IMR-90 (cell line): ENCODE results near the gene KBTBD4. TPM values are rescaled to one million over a fixed set of nuclear protein-coding genes. Genes with fewer than 3 reads are reported as not detected.

ENCODE experiments used
- ATAC-seq: fragments of 200-7000 bp; cut with Tn5 transposase; 2 replicates; pipeline ENCODE4 v1.9.1; 2020; ENCODE audit warnings: low read depth, mild to moderate bottlenecking, moderate library complexity
- BruUV-seq: library from RNA; stranded (reverse); fragments of 400-500 nt; replicated peaks from 2 replicates; lab custom pipeline; 2021; lab: Mats Ljungman, UMichigan
- CTCF ChIA-PET: fragments of 300-600 bp; formaldehyde crosslinking; extraction: SDS; loops from one replicate; lab custom pipeline; 2021; ENCODE audit warnings: antibody characterized with exemption; lab: Yijun Ruan, JAX
- POLR2A ChIA-PET: fragments of 300-600 bp; sonication (Branson Sonifier 250); formaldehyde crosslinking; loops from one replicate; lab custom pipeline; 2022; ENCODE audit warnings: antibody characterized with exemption; ENCODE audit not compliant: unreplicated experiment; lab: Charles Lee
- DNase-seq: peaks from one replicate; pipeline ENCODE4 v3.0.0; 2013
- H2AFZ ChIP-seq: replicated peaks from 2 replicates; pipeline ENCODE3; 2013; ENCODE audit warnings: low read length, mild to moderate bottlenecking; ENCODE audit not compliant: poor library complexity
- H2AK5ac ChIP-seq: 2 replicates; pipeline ENCODE4 v1.6.1; 2013; ENCODE audit warnings: low read depth, low read length, inconsistent platforms
- H2AK9ac ChIP-seq: replicated peaks from 2 replicates; pipeline ENCODE3; 2013; ENCODE audit warnings: mild to moderate bottlenecking, low read depth, low read length, moderate library complexity; ENCODE audit not compliant: poor library complexity
- H2BK120ac ChIP-seq: 2 replicates; pipeline ENCODE4 v1.6.1; 2013; ENCODE audit warnings: low read depth, low read length, inconsistent platforms
- H2BK15ac ChIP-seq: 3 replicates; pipeline ENCODE4 v1.6.1; 2013; ENCODE audit warnings: low read depth, low read length, inconsistent platforms
- H2BK20ac ChIP-seq: 2 replicates; pipeline ENCODE4 v1.6.1; 2013; ENCODE audit warnings: low read depth, mild to moderate bottlenecking, inconsistent platforms, low read length, moderate library complexity
- H2BK5ac ChIP-seq: 2 replicates; pipeline ENCODE4 v1.6.1; 2013; ENCODE audit warnings: mild to moderate bottlenecking, low read depth, low read length, inconsistent platforms; ENCODE audit not compliant: poor library complexity, severe bottlenecking
- H3K14ac ChIP-seq: replicated peaks from 2 replicates; pipeline ENCODE4 v1.6.1; 2013; ENCODE audit warnings: low read depth, low read length, inconsistent platforms
- H3K18ac ChIP-seq: 2 replicates; pipeline ENCODE4 v1.6.1; 2013; ENCODE audit warnings: low read depth, low read length, control low read depth
- H3K23ac ChIP-seq: 2 replicates; pipeline ENCODE4 v1.6.1; 2013; ENCODE audit warnings: low read depth, low read length, inconsistent platforms
- H3K27ac ChIP-seq: 2 replicates; pipeline ENCODE4 v1.5.1; 2013; ENCODE audit warnings: mild to moderate bottlenecking, control low read depth, low read length; ENCODE audit not compliant: insufficient read depth
- H3K27me3 ChIP-seq: 2 replicates; pipeline ENCODE4 v1.6.1; 2013; ENCODE audit warnings: low read length; ENCODE audit not compliant: control insufficient read depth, insufficient read depth
- H3K36me3 ChIP-seq: 2 replicates; pipeline ENCODE4 v1.6.1; 2013; ENCODE audit warnings: low read length, mixed read lengths; ENCODE audit not compliant: control insufficient read depth, insufficient read depth
- H3K4ac ChIP-seq: 2 replicates; pipeline ENCODE4 v1.6.1; 2013; ENCODE audit warnings: low read depth, low read length, inconsistent platforms
- H3K4me1 ChIP-seq: 2 replicates; pipeline ENCODE4 v1.6.1; 2013; ENCODE audit warnings: low read length, mixed read lengths; ENCODE audit not compliant: control insufficient read depth, insufficient read depth
- H3K4me2 ChIP-seq: 2 replicates; pipeline ENCODE4 v1.6.1; 2013; ENCODE audit warnings: low read depth, mild to moderate bottlenecking, control low read depth, low read length, moderate library complexity
- H3K4me3 ChIP-seq: 2 replicates; pipeline ENCODE4 v1.5.1; 2013; ENCODE audit warnings: low read depth, mild to moderate bottlenecking, control low read depth, low read length, moderate library complexity; ENCODE audit not compliant: insufficient read depth
- H3K56ac ChIP-seq: 2 replicates; pipeline ENCODE4 v1.6.1; 2013; ENCODE audit warnings: low read length, inconsistent platforms; ENCODE audit not compliant: insufficient read depth; ENCODE audit errors: extremely low read depth
- H3K79me1 ChIP-seq, 2 experiments: 2 replicates each; pipeline ENCODE4 v1.6.1; 2013; ENCODE audit warnings: low read length in 2 of 2, inconsistent platforms in 1 of 2, low read depth in 1 of 2
- H3K9ac ChIP-seq: 2 replicates; pipeline ENCODE4 v1.6.1; 2013; ENCODE audit warnings: low read depth, low read length, control low read depth
- H3K9me1 ChIP-seq: 2 replicates; pipeline ENCODE4 v1.6.1; 2013; ENCODE audit warnings: low read length, inconsistent platforms; ENCODE audit not compliant: insufficient read depth
- H3K9me3 ChIP-seq: 2 replicates; pipeline ENCODE4 v1.6.1; 2013; ENCODE audit warnings: low read length; ENCODE audit not compliant: control insufficient read depth, insufficient read depth
- H4K20me1 ChIP-seq: 2 replicates; pipeline ENCODE4 v1.6.1; 2013; ENCODE audit warnings: low read length, inconsistent platforms; ENCODE audit not compliant: insufficient read depth
- H4K5ac ChIP-seq: 2 replicates; pipeline ENCODE4 v1.6.1; 2013; ENCODE audit warnings: mild to moderate bottlenecking, low read depth, low read length, control low read depth
- H4K8ac ChIP-seq, 2 experiments: 2 replicates each; pipeline ENCODE4 v1.6.1; 2013; ENCODE audit warnings: low read depth in 2 of 2, low read length in 2 of 2, control low read depth in 1 of 2, inconsistent platforms in 1 of 2
- H4K91ac ChIP-seq: 2 replicates; pipeline ENCODE4 v1.6.1; 2013; ENCODE audit warnings: low read depth, low read length, inconsistent platforms; ENCODE audit not compliant: insufficient read depth
- CHD1 ChIP-seq: IDR thresholded peaks from 2 replicates; pipeline ENCODE4 v1.6.1; 2012; ENCODE audit warnings: low read depth, low read length, improper control_type of control experiment
- FOS ChIP-seq: fragments of 150-350 bp; IDR thresholded peaks from 2 replicates; pipeline ENCODE4 v1.6.1; 2016; ENCODE audit warnings: low read depth, low read length
- MAFK ChIP-seq: IDR thresholded peaks from 2 replicates; pipeline ENCODE4 v1.6.1; 2012; ENCODE audit warnings: low read depth, low read length, improper control_type of control experiment
- MAZ ChIP-seq: IDR thresholded peaks from 2 replicates; pipeline ENCODE4 v1.6.1; 2012; ENCODE audit warnings: low read depth, mild to moderate bottlenecking, low read length, improper control_type of control experiment, moderate library complexity, borderline replicate concordance
- POLR2A ChIP-seq: IDR thresholded peaks from 2 replicates; pipeline ENCODE4 v1.6.1; 2012; ENCODE audit warnings: mild to moderate bottlenecking, low read depth, low read length
- RCOR1 ChIP-seq: IDR thresholded peaks from 2 replicates; pipeline ENCODE4 v1.6.1; 2012; ENCODE audit warnings: mild to moderate bottlenecking, low read length, improper control_type of control experiment; ENCODE audit not compliant: insufficient replicate concordance
- SMC3 ChIP-seq: fragments of 150-350 bp; IDR thresholded peaks from 2 replicates; pipeline ENCODE4 v1.6.1; 2016; ENCODE audit warnings: low read depth, mild to moderate bottlenecking, antibody characterized with exemption, low read length, moderate library complexity
- WGBS, 2 experiments: methylation state at CpG; one replicate each; pipeline versions ENCODE4 v1.1.5 to v1.1.7; 2013; ENCODE audit warnings: missing lambda C conversion rate in 2 of 2; ENCODE audit not compliant: insufficient read length in 1 of 2; ENCODE audit errors: extremely low coverage in 2 of 2; 5-methylcytosine and 5-hydroxymethylcytosine counted together
- dilution Hi-C: fragments of 300-500 bp; cut with HindIII; formaldehyde crosslinking; loops from one replicate; pipeline ENCODE4 v1.14.3; 2018; ENCODE audit warnings: low sequenced_read_pairs; ENCODE audit not compliant: unreplicated experiment
- in situ Hi-C: fragments of 300-500 bp; cut with MboI; formaldehyde crosslinking; loops from 3 replicates; pipeline ENCODE4 v1.14.3; 2019; ENCODE audit warnings: low sequenced_read_pairs, inconsistent platforms, mixed read lengths
- intact Hi-C: fragments of 100-400 bp; cut with micrococcal nuclease; formaldehyde crosslinking; loops from 2 replicates; pipeline ENCODE4 v1.10.0; 2022
- polyA plus RNA-seq, 3 experiments: library from polyadenylated mRNA; depleted of rRNA; stranded (reverse); fragments of >200 nt; gene quantifications; 2 replicates each; pipeline ENCODE4 v1.2.3, GENCODE V29; 2012; ENCODE audit warnings: low replicate concordance in 1 of 3
- total RNA-seq: library from RNA; depleted of rRNA; stranded (reverse); fragments of >200 nt; gene quantifications from 2 replicates; pipeline ENCODE4 v1.2.3, GENCODE V29; 2012
- TF ChIP-seq, protein P1 (sequence below): fragments of 150-350 bp; IDR thresholded peaks from 2 replicates; pipeline ENCODE4 v1.6.1; 2016; ENCODE audit warnings: low read depth, mild to moderate bottlenecking, low read length, moderate library complexity, borderline replicate concordance

KBTBD4 gene
- total and polyA plus RNA-seq, 2 of the 4 experiments (the other 2 are of a cell fraction) = 14.9 to 41.6 TPM

- H3K4ac ChIP-seq = no peak overlapping the region
- 38% methylated on average over 75 of the region's 122 CpGs; no CpG with 5 or more reads in 1 of the 2 experiments for WGBS, 2 experiments
- no peak overlapping the region for H3K4me2 ChIP-seq
- no peak overlapping the region for H2BK15ac ChIP-seq
- intact Hi-C loops = no loop called here
- DNase-seq = no peak
- H4K8ac ChIP-seq = no peak overlapping the region; a peak in 1 of 4 replicates
- H3K9me3 ChIP-seq = peaks cover 3% of the 10 kb centered on the region
- H3K56ac ChIP-seq = no peak overlapping the region
- no peak for TF ChIP-seq CHD1
- TF ChIP-seq MAZ = no peak
- no peak for TF ChIP-seq RCOR1
- TF ChIP-seq POLR2A = no peak
- TF ChIP-seq, protein P1, sequence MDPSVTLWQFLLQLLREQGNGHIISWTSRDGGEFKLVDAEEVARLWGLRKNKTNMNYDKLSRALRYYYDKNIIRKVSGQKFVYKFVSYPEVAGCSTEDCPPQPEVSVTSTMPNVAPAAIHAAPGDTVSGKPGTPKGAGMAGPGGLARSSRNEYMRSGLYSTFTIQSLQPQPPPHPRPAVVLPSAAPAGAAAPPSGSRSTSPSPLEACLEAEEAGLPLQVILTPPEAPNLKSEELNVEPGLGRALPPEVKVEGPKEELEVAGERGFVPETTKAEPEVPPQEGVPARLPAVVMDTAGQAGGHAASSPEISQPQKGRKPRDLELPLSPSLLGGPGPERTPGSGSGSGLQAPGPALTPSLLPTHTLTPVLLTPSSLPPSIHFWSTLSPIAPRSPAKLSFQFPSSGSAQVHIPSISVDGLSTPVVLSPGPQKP = no peak
- TF ChIP-seq MAFK = no peak
- TF ChIP-seq SMC3 = no peak
- no peak for TF ChIP-seq FOS
- no peak overlapping the region for H4K91ac ChIP-seq
- no peak overlapping the region for H3K14ac ChIP-seq
- in situ Hi-C loops = no loop called here
- H3K27me3 ChIP-seq = peaks cover 49% of the 10 kb centered on the region
- H4K20me1 ChIP-seq = no peaks in the 10 kb centered on the region
- dilution Hi-C loops = no loop called here
- peaks cover under 1% of the 10 kb centered on the region for H3K36me3 ChIP-seq
- no peak overlapping the region for H3K23ac ChIP-seq
- ChIA-PET POLR2A (no interaction called here), CTCF (no interaction called here)
- no peak overlapping the region for H4K5ac ChIP-seq
- no TSS peak for BruUV-seq
- H3K9ac ChIP-seq = no peak overlapping the region
- no peaks in the 10 kb centered on the region for H3K79me1 ChIP-seq
- H3K27ac ChIP-seq = no peak overlapping the region
- peak overlapping the region; percentile 23; the same call in 1 of the 2 replicates for H3K4me3 ChIP-seq
- no peaks in the 10 kb centered on the region for H3K4me1 ChIP-seq
- H2BK20ac ChIP-seq = no peak overlapping the region
- no peaks in the 10 kb centered on the region for H3K9me1 ChIP-seq
- peak overlapping the region; percentile 83 for H2AFZ ChIP-seq
- H2AK5ac ChIP-seq = no peak overlapping the region
- H2BK120ac ChIP-seq = no peak overlapping the region
- H2AK9ac ChIP-seq = no peak overlapping the region
- no peak for ATAC-seq
- no peak overlapping the region for H3K18ac ChIP-seq
- H2BK5ac ChIP-seq = no peak overlapping the region
Measured at GRCh38 chr11:47589977-47590861, 11.4 kb upstream of the KBTBD4 start.
